GM21526 (cell line): ENCODE data around the gene HACD4.
"Not testable (repeated sequence)": the region's sequence is repeated elsewhere in the genome, so short reads cannot be mapped to it uniquely, and the experiment has no call there.

Experiments used
- ATAC-seq: cut with Tn5 transposase; IDR thresholded peaks from one replicate; pipeline ENCODE4 v1.9.1; 2021; ENCODE audit warnings: moderate library complexity; ENCODE audit not compliant: unreplicated experiment, low FRiP score

The HACD4 gene

GRCh38 chr9:20974191-20974938 is 57.1 kb downstream of the HACD4 start:
- ATAC-seq: not testable (repeated sequence)

DNA sequence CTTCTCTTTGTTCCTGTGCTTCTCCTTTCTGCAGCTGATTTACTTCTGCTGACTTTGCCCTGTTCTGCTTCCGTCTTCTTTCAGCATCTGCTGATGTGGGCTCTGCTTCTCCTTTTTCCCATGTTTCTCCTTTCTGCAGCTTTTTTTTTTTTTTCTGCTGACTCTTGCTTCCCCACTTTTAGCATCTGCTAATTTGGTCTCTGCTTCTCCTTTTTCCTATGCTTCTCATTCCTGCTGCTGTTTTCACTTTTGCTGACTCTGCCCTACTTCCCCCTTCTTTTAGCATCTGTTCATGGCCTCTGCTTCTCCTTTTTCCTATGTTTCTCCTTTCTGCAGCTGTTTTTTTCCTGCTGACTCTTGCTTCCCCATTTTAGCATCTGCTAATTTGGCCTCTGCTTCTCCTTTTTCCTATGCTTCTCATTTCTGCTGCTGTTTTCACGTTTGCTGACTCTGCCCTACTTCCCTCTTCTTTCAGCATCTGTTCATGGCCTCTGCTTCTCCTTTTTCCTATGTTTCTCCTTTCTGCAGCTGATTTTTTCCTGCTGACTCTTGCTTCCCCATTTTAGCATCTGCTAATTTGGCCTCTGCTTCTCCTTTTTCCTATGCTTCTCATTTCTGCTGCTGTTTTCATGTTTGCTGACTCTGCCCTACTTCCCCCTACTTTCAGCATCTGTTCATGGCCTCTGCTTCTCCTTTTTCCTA is 58.0 kb downstream of the HACD4 start:
- not testable (repeated sequence) for ATAC-seq

DNA sequence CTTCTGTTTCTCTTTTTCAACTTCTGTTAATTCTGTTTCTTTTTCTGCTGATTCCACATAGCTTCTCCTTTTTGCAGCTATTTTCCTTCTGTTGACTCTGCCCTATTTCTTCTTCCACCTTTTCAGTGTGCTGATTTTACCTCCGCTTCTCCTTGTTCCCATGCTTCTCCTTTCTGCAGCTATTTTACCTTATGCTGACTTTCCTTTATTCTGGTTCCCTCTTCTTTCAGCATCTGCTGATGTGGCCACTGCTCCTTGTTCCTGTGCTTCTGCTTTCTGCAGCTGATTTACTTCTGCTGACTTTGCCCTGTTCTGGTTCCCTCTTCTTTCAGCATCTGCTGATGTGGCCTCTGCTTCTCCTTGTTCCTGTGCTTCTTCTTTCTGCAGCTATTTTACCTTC is 58.8 kb downstream of the HACD4 start:
- ATAC-seq: no peak

DNA sequence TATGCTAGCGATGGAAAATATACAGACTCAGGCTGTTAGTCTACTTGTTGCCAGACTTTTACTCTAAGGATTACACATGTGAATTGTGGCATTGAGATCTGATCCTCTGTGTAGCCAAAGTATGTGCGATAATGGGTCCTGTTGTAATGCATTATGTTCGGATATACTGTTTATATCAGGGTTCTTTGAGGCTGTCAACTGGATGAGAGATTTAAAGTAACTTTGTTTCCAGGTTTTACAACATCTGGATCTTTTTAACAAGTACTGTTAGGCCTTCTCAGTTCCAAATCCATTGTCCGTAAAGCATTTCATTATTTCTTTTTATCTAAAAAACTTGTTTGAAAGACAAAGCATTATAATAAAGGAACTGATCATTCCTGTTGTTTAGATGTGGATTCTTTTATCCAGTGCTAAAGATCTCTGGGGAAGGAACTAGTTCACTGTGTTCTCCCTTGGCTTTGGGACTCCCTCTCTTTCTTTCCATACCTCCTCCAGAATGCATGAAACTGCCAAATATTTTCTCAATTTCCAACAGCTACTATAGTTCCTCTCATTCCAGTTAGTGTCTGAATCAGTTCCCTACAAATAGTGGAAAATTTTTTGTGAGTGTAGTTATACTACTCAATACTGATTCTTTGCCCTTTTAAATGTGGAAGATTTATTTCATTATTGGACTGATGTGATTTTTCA is 68.8 kb downstream of the HACD4 start:
- ATAC-seq: no peak

GRCh38 chr9:20950707-20951106 is 80.7 kb downstream of the HACD4 start:
- ATAC-seq: no peak
